Upper lobe of left lung (tissue), 6 donors: ENCODE results near the gene SKIL. TPM values are rescaled to one million over a fixed set of nuclear protein-coding genes. Genes with fewer than 3 reads are reported as not detected.
A peak's percentile ranks its signal among the peaks of the same experiment; 100 is the strongest.

ENCODE experiments used
- ATAC-seq, 2 donors: fragments of 200-7000 bp; cut with Tn5 transposase; one replicate each; pipeline ENCODE4 v1.9.1; 2022; ENCODE audit warnings: mild to moderate bottlenecking in 2 of 2, moderate library complexity in 2 of 2; ENCODE audit not compliant: low FRiP score in 2 of 2
- DNase-seq, 2 donors: peaks; one replicate each; pipeline ENCODE4 v3.0.0-alpha.2; 2019 to 2020
- H3K27ac ChIP-seq, 4 donors: fragments of 200-600 bp; sonication (generic); one replicate each; pipeline ENCODE4 v1.5.1; 2016 to 2019
- H3K27me3 ChIP-seq, 4 donors: fragments of 200-600 bp; sonication (generic); one replicate each; pipeline ENCODE4 v1.5.1; 2017 to 2019
- H3K36me3 ChIP-seq, 4 donors: fragments of 200-600 bp; sonication (generic); one replicate each; pipeline ENCODE4 v1.5.1; 2016 to 2019
- H3K4me1 ChIP-seq, 4 donors: fragments of 200-600 bp; sonication (generic); one replicate each; pipeline ENCODE4 v1.5.1; 2018 to 2019
- H3K4me3 ChIP-seq, 4 donors: fragments of 200-600 bp; sonication (generic); one replicate each; pipeline ENCODE4 v1.5.1; 2017 to 2019; ENCODE audit warnings: mild to moderate bottlenecking in 2 of 4, moderate library complexity in 1 of 4
- H3K9me3 ChIP-seq, 4 donors: fragments of 200-600 bp; sonication (generic); one replicate each; pipeline ENCODE4 v1.5.1; 2018 to 2019
- CTCF ChIP-seq, 6 experiments: fragments of 450-650 bp in 4 of 6; fragments of 200-600 bp in 2 of 6; sonication (generic) in 2 of 6; IDR thresholded peaks; one replicate each; pipeline ENCODE4 v1.5.1; 2016 to 2019; ENCODE audit warnings: antibody characterized with exemption in 6 of 6
- EP300 ChIP-seq, 4 donors: sonication (generic); formaldehyde crosslinking; IDR thresholded peaks; one replicate each; pipeline ENCODE4 v1.5.1; 2017; ENCODE audit warnings: antibody characterized with exemption in 4 of 4, control low read depth in 2 of 4
- POLR2A ChIP-seq, 4 donors: fragments of 450-650 bp; IDR thresholded peaks; one replicate each; pipeline ENCODE4 v1.5.1; 2016 to 2017; ENCODE audit warnings: antibody characterized with exemption in 4 of 4, mild to moderate bottlenecking in 2 of 4
- POLR2AphosphoS5 ChIP-seq, 2 donors: sonication (generic); formaldehyde crosslinking; IDR thresholded peaks; one replicate each; pipeline ENCODE4 v1.5.1; 2017; ENCODE audit warnings: antibody characterized with exemption in 2 of 2
- WGBS, 2 donors: methylation state at CpG; one replicate each; pipeline ENCODE4 v1.1.5; 2017 to 2018; 5-methylcytosine and 5-hydroxymethylcytosine counted together
- total RNA-seq, 6 donors: library from RNA; depleted of rRNA in 4 of 6; stranded (reverse); fragments of >200 nt in 4 of 6; gene quantifications; one replicate each; pipeline versions ENCODE4 v1.1.0 to v1.2.1, GENCODE V29; 2016 to 2021
- donor health status: DM: no; HTN: no; CAD: no; lungs with moderate emphysema.
- donor health status: DM: no; HTN: yes; CAD: no; lungs with severe emphysema.

The SKIL gene
- total RNA-seq, 6 donors from 2014 or later, result 26.2 to 80.8 (median 69.3) TPM

- Histone ChIP-seq H3K27me3 (peaks cover 0 to 20% (median 14%) of the 10 kb centered on the region in 4 donors), H3K4me3 (peak within 1 kb of the TSS; percentile 30 to 58 (median 50)), H3K36me3 (no peaks in the 10 kb centered on the region), H3K9me3 (no peaks in the 10 kb centered on the region), H3K4me1 (peaks cover 17 to 24% (median 20%) of the 10 kb centered on the region in 4 donors), H3K27ac (peak within 1 kb of the TSS; percentile 71 to 87 (median 80))
- TF ChIP-seq CTCF (IDR thresholded peaks at IDR 0.05) (peak in 2 of 6 experiments; percentile 24 to 28), EP300 (IDR thresholded peaks at IDR 0.05) (no peak)
- peak in 1 of 2 donors; percentile 90 for DNase-seq
- WGBS, 2 donors, result 3 to 12% methylated on average over 16 to 34 of the region's 79 CpGs
- peak in 1 of 2 donors; percentile 82 for ATAC-seq
Observed at GRCh38 chr3:170418422-170419398, 61.2 kb downstream of the SKIL start, which contains the start of gene CLDN11. TSS of gene CLDN11 (plus strand) at chr3:170418868. CDS start at chr3:170419067, 199 bp downstream.

- H3K27ac ChIP-seq, result peak overlapping the region; percentile 71 to 87 (median 80)
- TF ChIP-seq POLR2A (IDR thresholded peaks at IDR 0.05) (no peak), EP300 (IDR thresholded peaks at IDR 0.05) (no peak), POLR2AphosphoS5 (IDR thresholded peaks at IDR 0.05) (peak in 1 of 2 donors; percentile 18), CTCF (IDR thresholded peaks at IDR 0.05) (no peak)
- ATAC-seq (peak; percentile 68 to 78), DNase-seq (peak in 1 of 2 donors; percentile 88)
- peaks cover 17 to 24% (median 20%) of the 10 kb centered on the region in 4 donors for H3K4me1 ChIP-seq
- WGBS, 2 donors, result 2 to 12% methylated on average over 7 to 37 of the region's 58 CpGs
- H3K4me3 ChIP-seq, result peak overlapping the region in 3 of 4 donors; percentile 45 to 58 (median 54)
- H3K27me3 ChIP-seq, result peaks cover 0 to 20% (median 14%) of the 10 kb centered on the region in 4 donors
- no peaks in the 10 kb centered on the region for H3K9me3 ChIP-seq
- H3K36me3 ChIP-seq, result no peaks in the 10 kb centered on the region
Observed at GRCh38 chr3:170419557-170420087, 62.1 kb downstream of the SKIL start.

- DNase-seq (no peak), ATAC-seq (peak in 1 of 2 donors; percentile 35)
- 36 to 46% methylated on average over 17 of the region's 17 CpGs for WGBS, 2 donors
- H3K27me3 ChIP-seq, result peaks cover 0 to 20% (median 14%) of the 10 kb centered on the region in 4 donors
- H3K9me3 ChIP-seq, result no peaks in the 10 kb centered on the region
- H3K4me3 ChIP-seq, result peak overlapping the region in 3 of 4 donors; percentile 45 to 58 (median 54)
- peaks cover 17 to 24% (median 20%) of the 10 kb centered on the region in 4 donors for H3K4me1 ChIP-seq
- no peaks in the 10 kb centered on the region for H3K36me3 ChIP-seq
- no peak for TF ChIP-seq CTCF (IDR thresholded peaks at IDR 0.05)
- no peak for TF ChIP-seq POLR2AphosphoS5 (IDR thresholded peaks at IDR 0.05)
- TF ChIP-seq EP300 (IDR thresholded peaks at IDR 0.05), result no peak
- TF ChIP-seq POLR2A (IDR thresholded peaks at IDR 0.05), result no peak
- peak overlapping the region; percentile 71 to 87 (median 80) for H3K27ac ChIP-seq
Observed at GRCh38 chr3:170420307-170420821, 62.8 kb downstream of the SKIL start.

- no peaks in the 10 kb centered on the region for H3K36me3 ChIP-seq
- H3K27ac ChIP-seq, result peak overlapping the region; percentile 71 to 87 (median 80)
- ATAC-seq (no peak), DNase-seq (peak in 1 of 2 donors; percentile 25)
- peaks cover 17 to 24% (median 20%) of the 10 kb centered on the region in 4 donors for H3K4me1 ChIP-seq
- 53 to 65% methylated on average over 8 to 12 of the region's 12 CpGs for WGBS, 2 donors
- no peaks in the 10 kb centered on the region for H3K9me3 ChIP-seq
- TF ChIP-seq CTCF (IDR thresholded peaks at IDR 0.05) (no peak), POLR2A (IDR thresholded peaks at IDR 0.05) (no peak), EP300 (IDR thresholded peaks at IDR 0.05) (no peak), POLR2AphosphoS5 (IDR thresholded peaks at IDR 0.05) (peak in 1 of 2 donors; percentile 27)
- peak overlapping the region in 3 of 4 donors; percentile 1 to 54 (median 31) for H3K4me3 ChIP-seq
- peaks cover 0 to 20% (median 14%) of the 10 kb centered on the region in 4 donors for H3K27me3 ChIP-seq
Observed at GRCh38 chr3:170421111-170421641, 63.7 kb downstream of the SKIL start.
